Measurements from ENCODE around the gene NCAM1.

NCAM1 gene

GRCh38 chr11:113138731-113139130 lies 177.5 kb downstream of the NCAM1 start:
- no peak for DNase-seq

- DNase-seq: no peak
These were observed 179.8 kb downstream of the NCAM1 start for GRCh38 chr11:113141010-113141409.

DNA sequence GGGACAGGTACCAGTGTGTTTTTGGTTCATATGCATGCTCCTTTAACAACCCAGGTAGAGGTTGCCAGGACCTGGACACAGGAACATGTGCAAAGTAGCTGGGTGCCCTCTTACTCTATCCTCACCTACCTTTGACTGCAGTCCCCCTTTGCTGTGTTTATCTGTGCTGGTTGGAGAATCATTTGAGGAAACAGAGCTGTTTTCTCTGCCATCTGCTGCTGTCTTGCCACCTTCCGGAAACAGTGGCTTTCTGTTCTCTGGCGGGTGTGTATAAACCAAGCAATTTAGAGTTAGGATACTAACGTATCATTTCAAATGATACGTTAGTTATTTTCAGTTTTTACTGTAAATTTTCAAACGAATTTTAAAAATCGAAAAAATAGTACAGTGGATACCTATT lies 181.3 kb downstream of the NCAM1 start:
- DNase-seq: no peak

- DNase-seq: peak; percentile 24
These were observed 186.0 kb downstream of the NCAM1 start for GRCh38 chr11:113147249-113147648.

DNA sequence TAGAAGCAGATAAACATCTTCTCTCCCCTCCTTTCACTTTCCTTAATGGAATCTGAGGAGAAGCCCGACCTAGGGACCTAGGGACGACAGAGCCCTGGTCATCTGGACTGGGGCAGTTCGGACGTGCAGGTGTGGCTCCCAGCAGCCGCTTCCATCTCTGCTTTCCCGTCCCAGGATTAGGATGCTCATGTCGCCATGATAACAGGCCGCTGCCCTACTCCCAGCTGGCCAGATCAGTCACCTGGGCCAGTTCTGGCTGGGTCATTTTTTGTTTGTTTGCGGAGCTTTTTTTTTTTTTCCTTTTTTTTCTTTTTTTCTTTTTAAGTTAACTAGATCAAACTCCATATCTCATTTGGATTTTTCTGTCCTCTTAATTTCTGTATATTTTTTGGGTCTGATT lies 186.9 kb downstream of the NCAM1 start:
- no peak for DNase-seq

DNA sequence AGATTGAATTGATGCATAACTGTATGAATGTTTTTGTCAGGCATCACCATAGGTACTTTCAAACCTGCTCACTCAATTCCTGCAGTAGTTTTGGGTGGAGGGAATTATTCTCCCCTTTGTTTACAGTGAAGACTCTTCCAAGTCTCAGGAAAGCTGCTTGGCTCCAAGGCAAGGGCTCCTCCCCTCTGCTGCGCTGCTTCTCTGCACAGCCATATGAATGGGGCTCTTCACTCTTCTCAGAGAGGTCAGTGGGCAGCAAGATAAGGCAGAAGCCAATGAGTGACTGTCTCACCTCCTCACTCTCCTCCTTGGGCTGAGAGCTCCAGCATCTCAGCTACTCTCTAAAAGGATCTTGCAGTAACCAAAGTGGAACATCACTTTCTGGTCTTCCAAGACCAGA lies 187.4 kb downstream of the NCAM1 start:
- DNase-seq: no peak

GRCh38 chr11:113151521-113151920 lies 190.3 kb downstream of the NCAM1 start:
- no peak for DNase-seq

- no peak for DNase-seq
These were observed 191.3 kb downstream of the NCAM1 start for GRCh38 chr11:113152500-113152899.

- DNase-seq: no peak
These were observed 192.6 kb downstream of the NCAM1 start for GRCh38 chr11:113153847-113154246.

- no peak for DNase-seq
These were observed 199.0 kb downstream of the NCAM1 start for GRCh38 chr11:113159988-113160807.

- DNase-seq: no peak
These were observed 199.5 kb downstream of the NCAM1 start for GRCh38 chr11:113160808-113161124.

- DNase-seq: no peak
These were observed 200.7 kb downstream of the NCAM1 start for GRCh38 chr11:113161711-113162591.

DNA sequence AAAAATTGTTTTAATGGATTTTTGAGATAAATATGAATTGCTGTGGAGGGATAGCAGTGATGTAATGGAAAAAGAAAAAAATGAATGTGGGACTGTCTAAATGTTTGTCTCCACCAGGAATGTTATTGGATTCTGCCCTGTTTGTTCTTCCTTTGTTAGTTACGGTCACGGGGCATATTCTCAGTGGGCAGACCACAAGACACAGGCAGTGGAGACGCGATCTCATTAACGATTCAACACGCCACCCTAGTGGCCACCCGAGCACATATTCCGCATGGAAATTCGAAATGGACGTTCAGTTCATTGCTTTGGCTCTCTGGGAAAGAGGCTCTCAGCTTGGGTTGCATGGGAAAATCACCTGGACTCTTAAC lies 201.4 kb downstream of the NCAM1 start:
- no peak for DNase-seq

GRCh38 chr11:113163291-113164030 lies 202.2 kb downstream of the NCAM1 start:
- DNase-seq: no peak

DNA sequence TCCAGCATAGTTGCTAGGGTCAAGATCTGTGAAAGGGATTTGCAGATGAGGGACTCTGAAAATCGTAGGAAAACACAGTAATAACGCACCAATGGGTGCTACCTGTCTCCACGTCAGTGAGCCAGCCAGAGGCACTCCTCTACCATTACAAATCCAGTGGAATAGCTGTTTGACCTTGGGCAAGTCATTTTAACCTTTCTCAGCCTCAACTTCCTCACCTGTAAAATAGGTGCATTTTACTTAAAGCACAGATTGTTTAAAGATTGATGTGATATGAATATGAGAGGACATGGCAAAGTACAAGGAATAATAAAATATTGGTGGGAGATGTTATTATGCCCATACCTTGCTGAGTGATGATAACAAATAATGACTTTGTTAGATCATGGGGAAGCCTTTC lies 205.1 kb downstream of the NCAM1 start:
- DNase-seq: no peak

DNA sequence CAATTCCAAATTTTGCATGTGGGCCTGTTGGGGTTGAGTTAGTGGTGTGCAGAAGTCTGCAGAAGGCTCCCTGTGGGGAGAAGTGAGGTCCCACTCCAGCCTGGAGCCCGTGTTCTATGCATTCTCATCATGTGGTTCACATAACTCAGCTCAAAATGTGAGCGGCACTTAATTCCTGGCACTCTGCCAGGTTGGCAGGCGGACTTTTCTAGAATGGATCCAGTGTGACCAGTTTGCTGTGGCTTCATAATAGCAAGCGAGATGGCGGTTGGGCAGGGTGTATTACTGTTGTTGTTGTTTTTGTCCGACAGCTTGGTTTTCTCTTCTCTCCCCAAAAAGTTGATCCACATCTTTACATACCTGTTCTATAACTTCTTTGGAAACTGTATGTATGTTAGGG lies 206.4 kb downstream of the NCAM1 start:
- no peak for DNase-seq

DNA sequence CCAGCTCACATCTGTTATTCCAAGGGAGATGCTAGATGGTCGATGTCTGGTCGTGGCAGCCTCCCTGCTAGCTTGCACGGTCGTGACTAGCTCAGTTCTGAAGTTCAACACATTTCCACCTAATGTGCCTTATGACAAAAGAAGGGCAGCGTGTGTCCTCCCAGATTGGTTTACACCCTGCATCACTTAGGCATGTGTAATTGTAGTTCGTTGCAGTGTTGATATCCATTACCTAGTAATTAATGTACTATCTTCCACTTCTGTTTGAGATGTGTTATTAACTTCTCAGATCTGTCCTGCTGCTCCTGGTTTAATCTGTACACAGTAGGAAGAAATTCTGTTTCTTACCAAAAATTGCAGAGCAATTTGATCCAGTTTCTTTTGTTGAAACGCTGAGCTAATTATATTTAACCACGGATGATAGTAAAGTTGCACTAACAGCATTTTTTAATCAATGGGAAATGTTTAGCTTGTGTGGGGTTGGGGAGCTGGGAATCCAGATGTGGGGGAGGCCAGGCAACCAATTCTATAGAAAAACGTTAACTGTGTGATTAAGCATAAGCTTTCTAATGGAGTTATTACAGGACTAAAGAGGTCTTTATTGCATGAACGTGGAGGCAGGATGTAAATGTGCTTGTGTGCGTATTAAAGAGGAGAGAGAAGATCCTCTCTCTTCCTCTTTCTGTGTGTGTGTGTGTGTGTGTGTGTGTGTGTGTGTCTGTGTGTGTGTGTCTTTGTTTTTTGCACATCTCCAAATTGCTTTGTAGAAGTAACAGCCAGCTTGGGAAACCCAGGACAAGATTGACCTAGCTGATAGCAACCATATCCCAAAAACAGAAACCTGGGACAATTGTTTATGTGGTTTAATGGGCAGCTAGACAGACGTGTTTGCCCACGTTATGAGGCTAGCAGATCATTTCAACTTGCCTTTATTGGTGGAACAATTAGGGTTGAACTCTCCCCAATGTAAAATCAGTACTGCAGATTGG lies 207.4 kb downstream of the NCAM1 start:
- no peak for DNase-seq

DNA sequence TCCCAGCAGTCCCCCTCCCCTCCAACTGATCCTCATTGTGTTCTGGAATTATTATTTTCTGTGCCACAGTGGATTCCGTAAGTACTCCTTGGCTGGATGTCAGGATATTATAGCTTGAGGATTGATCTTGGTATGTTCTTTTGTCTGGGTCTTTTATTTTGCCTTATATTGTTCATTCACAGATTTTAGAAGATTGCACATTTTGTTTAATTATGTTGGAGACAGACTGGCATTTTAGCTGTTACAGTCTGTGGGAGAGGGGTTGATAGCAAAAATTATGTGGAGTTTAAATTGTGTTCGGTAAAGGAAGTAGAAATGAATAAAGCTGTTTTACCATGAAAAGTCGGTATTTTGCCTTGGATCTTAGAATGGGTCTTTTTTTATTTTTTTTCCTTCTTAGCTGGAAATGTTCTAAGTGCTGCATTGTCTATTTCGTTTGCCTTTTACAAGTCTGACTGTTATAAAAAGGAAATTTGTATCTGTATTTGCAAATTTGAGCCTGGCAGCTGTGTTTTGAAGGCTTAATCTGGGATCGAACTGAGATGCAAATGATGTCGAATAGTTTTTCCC lies 211.2 kb downstream of the NCAM1 start:
- no peak for DNase-seq

DNA sequence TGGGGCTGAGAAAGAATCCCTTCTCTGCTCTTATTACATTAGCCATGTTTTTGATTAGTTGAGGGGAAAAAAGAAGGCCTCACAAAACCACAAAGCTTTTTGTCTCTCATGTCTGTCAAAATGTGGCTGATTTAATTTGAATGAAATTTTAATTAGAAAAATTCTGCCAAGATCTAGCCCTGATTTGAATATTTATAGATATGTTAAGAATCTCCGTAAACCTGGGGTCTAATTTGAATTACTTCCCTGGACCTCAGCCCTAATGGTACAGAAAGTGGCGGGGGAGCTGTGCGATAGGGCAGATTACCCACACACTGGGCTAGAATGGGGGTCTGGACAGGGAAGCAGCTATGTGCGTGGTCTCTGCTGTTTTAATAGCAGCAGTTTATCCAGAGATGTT lies 211.9 kb downstream of the NCAM1 start:
- no peak for DNase-seq

- DNase-seq: no peak
These were observed 213.7 kb downstream of the NCAM1 start for GRCh38 chr11:113174882-113175281.

DNA sequence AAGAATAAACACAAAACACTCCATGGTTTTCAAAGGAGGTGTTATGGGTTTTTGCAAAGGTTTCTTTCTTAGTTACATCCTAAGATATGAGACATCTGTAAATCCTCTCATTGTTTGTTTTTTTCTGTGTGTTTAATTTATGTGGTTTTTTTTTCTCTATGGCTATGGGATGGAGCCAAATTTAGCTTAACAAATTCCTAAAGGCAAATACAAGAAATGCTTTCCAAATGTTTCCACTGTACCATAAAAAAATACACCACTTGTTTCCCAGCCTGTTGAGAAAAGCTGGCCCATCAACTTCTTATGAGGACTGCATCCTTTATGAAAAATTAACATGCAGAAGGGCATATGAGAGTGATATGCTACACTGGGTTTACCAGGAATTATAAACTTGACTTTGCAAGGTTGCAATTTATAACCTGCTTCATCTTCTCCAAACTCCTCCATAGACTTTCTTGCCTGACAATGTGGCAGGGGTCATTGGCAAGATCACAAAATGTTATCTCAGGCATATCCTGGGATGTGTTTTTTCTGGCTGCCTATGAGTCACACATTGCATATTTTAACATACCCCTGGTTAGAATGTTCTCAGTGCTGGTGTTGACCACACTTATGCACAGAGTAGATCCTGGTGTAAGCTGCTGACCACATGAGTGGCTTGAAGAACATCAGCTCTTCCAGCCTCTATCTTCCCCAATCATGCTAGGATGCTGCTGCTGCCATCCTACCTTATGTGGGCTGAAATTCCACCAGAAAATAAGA lies 215.6 kb downstream of the NCAM1 start:
- DNase-seq: no peak

Data from NCI-H1436 treated with DMSO at 0.1 percent for 48 hours (cell line).